ENCODE results near the gene GNPTG. TPM values are rescaled to one million over a fixed set of nuclear protein-coding genes. Genes with fewer than 3 reads are reported as not detected.
A peak's percentile ranks its signal among the peaks of the same experiment; 100 is the strongest.

The GNPTG gene
- total RNA-seq, 1 experiment from 2014 or later = 20.9 TPM

DNA sequence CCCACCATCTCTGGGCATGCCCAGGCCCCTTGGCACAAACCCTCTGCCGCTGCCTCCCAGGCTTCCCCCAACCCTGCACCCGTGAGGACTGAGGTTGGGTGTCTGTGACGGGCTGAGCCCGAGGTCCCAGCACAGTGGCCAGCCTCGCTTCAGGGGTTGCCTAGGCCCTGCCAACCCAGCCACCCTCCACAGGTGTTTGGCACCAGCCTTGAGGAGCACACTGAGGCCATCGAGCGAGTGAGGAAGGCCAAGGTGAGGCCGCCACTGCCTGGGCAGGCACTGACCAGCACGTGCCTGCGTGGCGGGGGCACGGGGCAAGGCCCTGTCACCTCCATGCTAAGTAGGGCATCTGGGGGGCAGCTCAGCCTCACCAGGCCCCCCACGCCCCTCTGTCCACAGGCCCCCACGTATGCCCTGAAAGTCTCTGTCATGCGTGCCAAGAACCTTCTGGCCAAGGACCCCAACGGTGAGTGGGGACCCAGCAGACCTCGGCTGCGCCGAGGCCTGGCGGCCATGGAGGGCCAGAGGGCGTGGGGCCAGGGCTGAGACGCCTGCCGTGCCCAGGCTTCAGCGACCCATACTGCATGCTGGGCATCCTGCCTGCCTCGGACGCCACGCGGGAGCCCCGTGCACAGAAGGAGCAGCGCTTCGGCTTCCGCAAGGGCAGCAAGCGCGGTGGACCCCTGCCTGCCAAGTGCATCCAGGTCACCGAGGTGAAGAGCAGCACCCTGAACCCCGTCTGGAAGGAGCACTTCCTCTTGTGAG, 10.8 kb upstream of the GNPTG start:
- H3K4me1 ChIP-seq (ENCODE audit: insufficient read depth, low read length, poor library complexity, severe bottlenecking) = peaks cover 11% of the 10 kb centered on the region
- no peak for DNase-seq (ENCODE audit: low spot score)
- H3K27me3 ChIP-seq (replicated peaks; ENCODE audit: insufficient read depth, low read depth, low read length, poor library complexity) = peaks cover 9% of the 10 kb centered on the region
- ChIA-PET POLR2A (ENCODE audit: low non-redundant PET) (no interaction called here), CTCF (no interaction called here)
- no peak for TF ChIP-seq EZH2 (IDR thresholded peaks at IDR 0.05; ENCODE audit: borderline replicate concordance, low read depth, low read length, poor library complexity, severe bottlenecking)
- TF ChIP-seq, protein P1, sequence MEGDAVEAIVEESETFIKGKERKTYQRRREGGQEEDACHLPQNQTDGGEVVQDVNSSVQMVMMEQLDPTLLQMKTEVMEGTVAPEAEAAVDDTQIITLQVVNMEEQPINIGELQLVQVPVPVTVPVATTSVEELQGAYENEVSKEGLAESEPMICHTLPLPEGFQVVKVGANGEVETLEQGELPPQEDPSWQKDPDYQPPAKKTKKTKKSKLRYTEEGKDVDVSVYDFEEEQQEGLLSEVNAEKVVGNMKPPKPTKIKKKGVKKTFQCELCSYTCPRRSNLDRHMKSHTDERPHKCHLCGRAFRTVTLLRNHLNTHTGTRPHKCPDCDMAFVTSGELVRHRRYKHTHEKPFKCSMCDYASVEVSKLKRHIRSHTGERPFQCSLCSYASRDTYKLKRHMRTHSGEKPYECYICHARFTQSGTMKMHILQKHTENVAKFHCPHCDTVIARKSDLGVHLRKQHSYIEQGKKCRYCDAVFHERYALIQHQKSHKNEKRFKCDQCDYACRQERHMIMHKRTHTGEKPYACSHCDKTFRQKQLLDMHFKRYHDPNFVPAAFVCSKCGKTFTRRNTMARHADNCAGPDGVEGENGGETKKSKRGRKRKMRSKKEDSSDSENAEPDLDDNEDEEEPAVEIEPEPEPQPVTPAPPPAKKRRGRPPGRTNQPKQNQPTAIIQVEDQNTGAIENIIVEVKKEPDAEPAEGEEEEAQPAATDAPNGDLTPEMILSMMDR (conservative IDR thresholded peaks at IDR 0.05; ENCODE audit: low read depth, low read length) = no peak
- H3K9me3 ChIP-seq (ENCODE audit: low read depth, low read length, poor library complexity, severe bottlenecking) = no peaks in the 10 kb centered on the region
- no peak overlapping the region for H3K4me3 ChIP-seq (ENCODE audit: low read depth, low read length, poor library complexity, severe bottlenecking)
- H3K36me3 ChIP-seq (ENCODE audit: insufficient read depth, low read length, poor library complexity, severe bottlenecking) = no peaks in the 10 kb centered on the region
- no TSS peak for BruUV-seq (replicated peaks)
- intact Hi-C loops (cut with micrococcal nuclease; ENCODE audit: unreplicated experiment) = no loop called here
- no peak overlapping the region for H3K27ac ChIP-seq (ENCODE audit: low read depth, low read length, poor library complexity, severe bottlenecking)

DNA sequence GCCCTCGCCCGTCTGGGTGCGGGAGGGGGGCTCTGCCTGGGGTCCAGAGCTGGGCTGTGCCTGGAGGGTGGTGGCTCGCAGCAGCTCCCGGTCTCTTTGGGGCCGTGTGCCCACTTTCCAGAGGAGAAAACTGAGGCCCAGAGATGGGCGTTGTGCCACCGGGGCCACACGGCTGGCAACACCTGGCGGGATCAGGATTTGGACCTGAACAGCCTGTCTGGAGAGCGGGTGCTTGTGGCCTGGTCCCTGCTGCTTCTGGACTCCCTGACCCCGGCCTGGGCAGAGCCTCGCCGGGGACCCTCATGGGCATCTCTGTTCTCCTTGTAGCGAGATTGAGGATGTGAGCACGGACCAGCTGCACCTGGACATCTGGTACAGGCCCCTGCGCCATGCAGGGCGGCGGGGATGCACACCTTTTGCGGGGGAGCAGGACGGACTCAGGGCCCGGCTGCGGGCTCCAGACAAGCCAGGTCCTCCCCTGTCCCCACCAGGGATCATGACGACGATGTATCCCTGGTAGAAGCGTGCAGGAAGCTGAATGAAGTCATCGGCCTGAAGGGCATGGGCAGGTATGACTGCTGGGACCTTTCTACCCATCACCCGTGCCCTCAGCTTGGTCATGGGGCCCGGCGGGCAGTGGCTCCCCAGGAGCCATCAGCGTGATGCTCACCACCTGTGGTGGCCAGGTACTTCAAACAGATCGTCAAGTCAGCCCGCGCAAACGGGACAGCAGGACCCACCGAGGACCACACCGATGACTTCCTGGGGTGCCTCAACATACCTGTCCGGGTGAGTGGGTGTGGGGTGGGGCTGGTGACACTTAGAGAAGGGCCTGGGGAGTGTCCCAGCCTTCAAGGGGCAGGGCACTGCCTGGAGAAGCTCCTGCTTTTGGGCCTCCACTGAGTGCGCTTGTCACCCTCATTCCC, 10.0 kb upstream of the GNPTG start:
- intact Hi-C loops (cut with micrococcal nuclease; ENCODE audit: unreplicated experiment) = no loop called here
- H3K9me3 ChIP-seq (ENCODE audit: low read depth, low read length, poor library complexity, severe bottlenecking) = no peaks in the 10 kb centered on the region
- POLR2A ChIA-PET (ENCODE audit: low non-redundant PET) = no interaction called here
- CTCF ChIA-PET = no interaction called here
- no peak overlapping the region for H3K4me3 ChIP-seq (ENCODE audit: low read depth, low read length, poor library complexity, severe bottlenecking)
- no TSS peak for BruUV-seq (replicated peaks)
- no peak for DNase-seq (ENCODE audit: low spot score)
- no peaks in the 10 kb centered on the region for H3K36me3 ChIP-seq (ENCODE audit: insufficient read depth, low read length, poor library complexity, severe bottlenecking)
- peaks cover 7% of the 10 kb centered on the region for H3K4me1 ChIP-seq (ENCODE audit: insufficient read depth, low read length, poor library complexity, severe bottlenecking)
- H3K27ac ChIP-seq (ENCODE audit: low read depth, low read length, poor library complexity, severe bottlenecking) = no peak overlapping the region
- H3K27me3 ChIP-seq (replicated peaks; ENCODE audit: insufficient read depth, low read depth, low read length, poor library complexity) = peaks cover under 1% of the 10 kb centered on the region
- TF ChIP-seq, protein P1 (conservative IDR thresholded peaks at IDR 0.05; ENCODE audit: low read depth, low read length) = no peak
- TF ChIP-seq EZH2 (IDR thresholded peaks at IDR 0.05; ENCODE audit: borderline replicate concordance, low read depth, low read length, poor library complexity, severe bottlenecking) = no peak

DNA sequence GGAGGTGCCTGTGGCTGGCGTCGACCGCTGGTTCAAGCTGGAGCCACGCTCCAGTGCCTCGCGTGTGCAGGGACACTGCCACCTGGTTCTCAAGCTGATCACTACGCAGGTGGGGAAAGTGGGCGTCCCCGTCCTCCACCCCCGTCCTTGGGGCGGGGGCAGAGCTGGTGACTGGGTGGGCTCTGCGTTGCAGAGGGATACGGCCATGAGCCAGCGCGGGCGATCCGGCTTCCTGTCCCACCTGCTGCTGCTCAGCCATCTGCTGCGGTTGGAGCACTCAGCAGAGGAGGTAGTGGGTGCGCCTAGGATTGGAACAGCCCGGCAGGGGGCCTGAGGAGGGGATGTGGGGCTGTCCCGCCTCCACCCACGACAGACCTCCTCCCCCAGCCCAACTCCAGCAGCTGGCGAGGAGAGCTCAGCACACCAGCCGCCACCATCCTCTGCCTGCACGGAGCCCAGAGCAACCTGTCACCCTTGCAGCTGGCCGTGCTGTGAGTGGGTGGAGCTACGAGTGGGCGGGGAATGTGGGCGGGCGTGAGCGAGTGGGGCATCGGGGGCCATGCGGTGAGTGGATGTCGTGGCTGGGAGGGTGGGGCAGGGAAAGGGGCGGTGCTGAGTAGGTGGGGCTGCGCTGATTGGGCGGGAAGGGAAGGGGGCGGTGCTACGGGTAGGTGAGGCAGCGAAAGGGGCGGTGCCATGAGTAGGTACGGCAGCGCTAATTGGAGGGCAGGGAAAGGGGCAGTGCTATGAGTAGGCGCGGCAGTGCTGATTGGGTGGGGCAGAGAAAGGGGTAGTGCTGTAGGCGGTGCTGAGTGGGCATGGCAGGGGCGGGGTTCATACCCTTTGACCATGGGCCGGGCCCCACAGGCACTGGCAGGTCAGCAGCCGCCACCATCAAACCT, 9.0 kb upstream of the GNPTG start:
- BruUV-seq (replicated peaks) = no TSS peak
- no peaks in the 10 kb centered on the region for H3K36me3 ChIP-seq (ENCODE audit: insufficient read depth, low read length, poor library complexity, severe bottlenecking)
- ChIA-PET POLR2A (ENCODE audit: low non-redundant PET) (interaction anchor here (0.6 kb wide), 2 partner anchors 22 to 681 kb away, joined by 3 to 6 read pairs; no protein-coding TSS in a partner anchor), CTCF (interaction anchor here (0.6 kb wide), 2 partner anchors 186 to 357 kb away, joined by 4 to 6 read pairs; no protein-coding TSS in a partner anchor)
- H3K9me3 ChIP-seq (ENCODE audit: low read depth, low read length, poor library complexity, severe bottlenecking) = no peaks in the 10 kb centered on the region
- intact Hi-C loops (cut with micrococcal nuclease; ENCODE audit: unreplicated experiment) = no loop called here
- no peak overlapping the region for H3K27ac ChIP-seq (ENCODE audit: low read depth, low read length, poor library complexity, severe bottlenecking)
- DNase-seq (ENCODE audit: low spot score) = peak; percentile 98
- peak overlapping the region; percentile 43 for H3K4me3 ChIP-seq (ENCODE audit: low read depth, low read length, poor library complexity, severe bottlenecking)
- no peak for TF ChIP-seq EZH2 (IDR thresholded peaks at IDR 0.05; ENCODE audit: borderline replicate concordance, low read depth, low read length, poor library complexity, severe bottlenecking)
- TF ChIP-seq, protein P1 (conservative IDR thresholded peaks at IDR 0.05; ENCODE audit: low read depth, low read length) = no peak
- peaks cover 7% of the 10 kb centered on the region for H3K4me1 ChIP-seq (ENCODE audit: insufficient read depth, low read length, poor library complexity, severe bottlenecking)
- no peaks in the 10 kb centered on the region for H3K27me3 ChIP-seq (replicated peaks; ENCODE audit: insufficient read depth, low read depth, low read length, poor library complexity)
